ENCODE results near the gene PVR.
"Not testable (repeated sequence)": the region's sequence is repeated elsewhere in the genome, so short reads cannot be mapped to it uniquely, and the experiment has no call there.

The PVR gene

DNA sequence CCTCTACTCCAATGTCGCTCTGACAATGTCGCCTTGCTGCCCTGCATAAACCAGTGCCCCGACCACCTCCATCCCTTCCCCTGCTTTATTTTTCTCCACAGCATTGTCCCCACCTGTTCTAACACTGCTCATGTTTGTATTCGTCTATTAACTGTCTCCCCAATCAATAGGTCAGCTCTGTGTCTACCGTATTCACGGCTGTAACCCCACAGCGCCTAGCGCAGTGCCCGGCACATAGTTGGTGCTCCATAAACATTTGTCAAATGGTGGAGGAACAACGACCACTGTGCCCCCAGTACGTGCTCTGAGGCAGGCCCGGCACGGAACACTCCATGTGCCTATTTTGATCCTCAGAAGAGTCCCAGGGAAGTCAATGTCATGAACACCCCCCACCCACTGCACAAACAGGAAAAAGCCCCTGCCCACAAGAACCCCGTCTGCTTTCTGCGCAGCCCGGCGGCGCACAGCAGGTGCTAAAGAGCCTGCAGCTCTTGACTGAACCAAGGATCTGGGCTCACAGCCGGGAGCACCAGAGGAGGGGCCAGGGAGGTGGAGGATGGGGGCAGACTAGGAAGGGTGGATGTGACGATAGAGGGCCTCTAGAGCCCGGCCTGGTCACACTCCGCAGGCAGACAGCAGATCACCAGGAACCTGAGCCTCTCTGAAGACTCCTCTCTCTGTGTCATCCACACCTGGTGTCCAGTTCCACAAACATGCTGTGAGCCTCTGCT, 53.4 kb downstream of the PVR start:
- no peak for DNase-seq (ENCODE audit: extremely low read depth in 1 of 2, low read depth in 1 of 2)

DNA sequence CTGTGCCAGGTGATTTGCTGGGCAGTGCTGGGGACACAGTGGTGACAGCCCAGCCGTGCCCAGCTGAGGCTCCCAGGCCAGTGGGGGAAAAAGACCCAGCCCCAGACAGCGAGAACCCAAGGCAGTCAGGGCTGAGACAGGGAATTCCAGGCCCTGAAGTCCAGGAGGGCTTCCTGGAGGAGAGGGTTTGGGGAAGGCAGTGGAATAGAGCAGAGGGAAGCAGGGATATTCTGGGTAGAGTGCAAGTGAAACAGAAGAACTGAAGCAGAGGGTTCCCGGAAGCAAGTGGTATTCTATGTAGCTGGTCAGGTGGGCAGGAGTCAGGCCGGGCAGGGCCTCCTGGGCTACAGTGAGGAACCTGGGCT, 53.9 kb downstream of the PVR start:
- DNase-seq (ENCODE audit: extremely low read depth in 1 of 2, low read depth in 1 of 2), result no peak

DNA sequence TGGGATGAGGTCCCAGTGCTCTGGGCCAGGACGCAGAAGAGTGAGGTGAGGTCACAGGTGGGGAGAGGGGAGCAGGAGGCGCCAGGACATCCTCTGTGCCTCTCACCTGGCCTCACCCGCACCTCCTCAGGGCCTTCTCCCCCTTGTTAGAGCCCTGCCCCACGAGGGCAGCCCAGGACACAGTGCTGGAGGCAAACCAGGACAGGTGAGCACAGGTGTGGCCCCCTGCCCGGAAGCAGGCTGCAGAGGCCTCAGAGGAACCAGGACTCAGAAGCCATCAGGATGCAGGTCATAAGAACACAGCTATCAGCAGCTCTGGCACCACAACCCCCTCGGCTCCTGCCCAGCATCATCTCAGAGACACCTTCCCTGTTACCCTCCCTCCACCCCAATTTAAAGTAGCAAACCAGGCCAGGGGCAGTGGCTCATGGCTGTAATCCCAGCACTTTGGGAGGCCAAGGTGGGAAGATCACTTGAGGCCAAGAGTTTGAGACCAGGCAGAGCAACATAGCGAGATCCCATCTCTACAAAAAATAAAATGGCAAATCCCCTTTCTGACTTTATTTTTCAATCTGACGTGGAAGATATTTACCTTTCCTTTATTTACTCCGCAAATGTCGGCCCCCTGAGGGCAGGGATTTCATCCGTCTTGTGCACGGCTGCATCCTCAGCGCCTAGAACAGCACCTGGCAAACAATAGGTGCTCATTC, 54.9 kb downstream of the PVR start, which contains the start of gene CEACAM16:
CEACAM16 (plus strand) TSS at position 660 of the 710 bp plus-strand sequence. CDS start 2,306 bp downstream, outside the sequence.
- DNase-seq (ENCODE audit: extremely low read depth in 1 of 2, low read depth in 1 of 2), result no peak

DNA sequence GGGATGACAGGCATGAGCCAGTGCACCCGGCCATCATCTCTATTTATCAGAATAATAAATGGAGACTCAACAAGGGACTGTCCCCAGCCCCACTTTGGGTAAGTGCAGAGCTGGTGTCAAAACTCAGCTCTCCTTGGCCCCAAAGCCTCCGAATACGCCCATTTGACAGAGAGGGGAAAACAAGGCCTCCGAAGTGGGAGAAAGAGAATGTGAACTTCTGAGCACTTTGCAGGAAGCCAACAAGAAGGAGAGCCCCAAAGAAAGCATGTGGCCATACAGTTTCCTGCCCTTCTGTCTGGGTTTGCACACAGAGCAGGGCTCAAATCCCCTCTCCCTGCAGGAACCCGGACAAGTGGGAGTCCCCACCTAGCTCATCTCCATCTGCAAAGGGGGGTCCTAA, 56.8 kb downstream of the PVR start:
- no peak for DNase-seq (ENCODE audit: extremely low read depth in 1 of 2, low read depth in 1 of 2)

DNA sequence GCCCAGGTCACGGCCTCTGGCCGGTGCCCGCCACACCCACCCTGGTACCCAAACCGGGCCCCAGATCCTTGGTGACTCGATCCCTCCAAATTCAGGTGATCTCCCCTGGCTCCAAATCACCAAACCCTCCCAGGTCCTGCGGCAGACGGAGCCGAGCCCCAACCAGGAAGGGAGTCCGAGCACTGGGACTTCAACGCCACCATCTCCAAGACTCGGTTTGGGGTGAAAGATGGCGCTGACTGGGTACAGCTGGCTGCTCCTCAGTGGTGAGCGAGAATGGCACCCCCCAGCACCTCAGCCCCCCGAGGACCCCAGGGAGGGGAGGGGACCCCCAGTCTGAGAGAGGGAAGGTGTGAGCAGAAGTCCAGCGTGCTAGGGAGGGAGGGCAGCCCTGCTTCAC, 57.5 kb downstream of the PVR start:
- DNase-seq (ENCODE audit: extremely low read depth in 1 of 2, low read depth in 1 of 2), result no peak

DNA sequence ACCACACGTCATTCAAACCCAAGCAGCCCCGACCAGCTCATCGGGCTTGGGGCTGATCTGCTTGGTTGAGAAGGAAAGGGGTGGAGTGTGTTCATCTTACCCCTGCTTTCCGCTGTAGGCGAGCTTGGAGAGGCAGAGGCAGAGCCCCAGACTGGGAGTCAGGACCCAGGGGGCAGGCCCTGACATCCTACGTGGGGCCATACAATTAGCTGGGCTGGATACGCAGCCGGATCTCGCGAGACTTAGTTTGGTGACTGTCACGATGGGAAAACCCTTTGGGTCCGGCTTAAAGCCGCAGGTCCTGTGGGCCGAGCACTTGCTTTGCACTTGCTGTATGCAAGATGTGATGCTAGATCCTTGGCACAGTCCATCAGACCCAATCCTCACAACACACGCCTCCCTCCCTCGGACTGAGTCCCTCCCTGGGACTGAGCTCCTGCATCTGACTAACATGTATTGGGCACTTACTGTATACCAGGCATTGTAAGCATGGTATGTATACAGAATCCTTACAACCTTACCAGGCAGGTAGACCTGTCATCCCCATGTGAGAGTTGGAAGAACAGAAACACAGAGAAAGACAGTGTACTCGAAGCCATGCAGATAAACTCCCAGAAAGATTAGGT, 59.0 kb downstream of the PVR start:
- DNase-seq (ENCODE audit: extremely low read depth in 1 of 2, low read depth in 1 of 2), result no peak

DNA sequence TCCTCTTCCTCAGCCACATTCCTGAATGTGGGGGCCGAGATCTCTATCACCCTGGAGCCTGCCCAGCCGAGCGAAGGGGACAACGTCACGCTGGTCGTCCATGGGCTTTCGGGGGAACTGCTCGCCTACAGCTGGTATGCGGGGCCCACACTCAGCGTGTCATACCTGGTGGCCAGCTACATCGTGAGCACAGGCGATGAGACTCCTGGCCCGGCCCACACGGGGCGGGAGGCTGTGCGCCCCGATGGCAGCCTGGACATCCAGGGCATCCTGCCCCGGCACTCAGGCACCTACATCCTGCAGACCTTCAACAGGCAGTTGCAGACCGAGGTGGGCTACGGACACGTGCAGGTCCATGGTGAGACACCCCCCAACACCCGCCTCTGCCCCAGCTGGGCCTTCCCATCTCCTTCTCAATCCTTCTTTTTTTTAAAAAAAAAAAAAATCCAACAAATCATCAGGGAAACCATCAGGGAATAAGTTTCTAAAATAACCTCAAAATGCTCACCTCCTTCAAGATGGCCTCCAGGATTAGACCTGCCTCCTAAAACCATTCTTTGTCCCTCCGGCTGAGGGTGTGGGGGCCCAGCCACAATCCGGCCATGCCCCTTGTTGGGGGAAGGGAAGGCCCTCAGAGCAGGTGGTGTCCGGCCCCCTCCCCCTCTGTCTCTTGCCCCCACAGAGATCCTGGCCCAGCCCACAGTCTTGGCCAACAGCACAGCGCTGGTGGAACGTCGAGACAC, 59.8 kb downstream of the PVR start:
- no peak for DNase-seq (ENCODE audit: extremely low read depth in 1 of 2, low read depth in 1 of 2)

DNA sequence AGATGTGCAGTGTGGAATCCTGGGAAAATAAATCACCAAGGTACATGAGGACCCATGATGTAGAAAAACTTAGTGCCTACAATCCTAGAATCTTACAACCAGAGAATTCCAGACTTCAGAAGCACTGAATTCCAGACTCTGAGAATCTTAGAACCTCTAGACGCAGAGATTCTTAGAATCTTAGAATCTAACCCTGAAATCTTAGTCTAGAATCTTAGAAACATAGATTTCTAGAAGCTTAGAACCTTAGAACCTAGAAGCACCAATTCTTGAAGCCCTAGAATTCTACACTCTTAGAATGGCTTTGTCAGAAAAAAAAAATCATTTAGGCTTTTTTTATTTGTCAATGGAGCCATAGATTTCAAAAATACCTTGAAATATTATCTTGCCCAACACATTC, 61.3 kb downstream of the PVR start:
- no peak for DNase-seq (ENCODE audit: extremely low read depth in 1 of 2, low read depth in 1 of 2)

DNA sequence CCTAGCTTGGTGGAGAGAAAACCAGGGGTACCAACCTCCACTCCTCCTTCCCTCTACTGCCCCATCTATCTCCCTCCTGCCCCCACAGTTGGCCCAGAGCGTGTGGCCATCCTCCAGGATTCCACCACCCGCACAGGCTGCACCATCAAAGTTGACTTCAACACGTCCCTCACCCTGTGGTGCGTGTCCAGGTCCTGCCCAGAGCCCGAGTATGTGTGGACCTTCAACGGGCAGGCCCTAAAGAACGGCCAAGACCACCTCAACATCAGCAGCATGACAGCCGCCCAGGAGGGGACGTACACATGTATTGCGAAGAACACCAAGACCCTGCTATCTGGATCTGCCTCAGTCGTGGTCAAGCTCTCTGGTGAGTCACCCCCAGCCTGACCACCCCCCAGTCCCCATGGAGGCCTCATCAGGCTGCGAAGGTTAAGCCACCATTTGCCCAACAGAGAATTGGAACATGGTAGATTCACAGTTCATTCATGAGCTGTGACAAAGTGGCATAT, 61.8 kb downstream of the PVR start:
- no peak for DNase-seq (ENCODE audit: extremely low read depth in 1 of 2, low read depth in 1 of 2)

DNA sequence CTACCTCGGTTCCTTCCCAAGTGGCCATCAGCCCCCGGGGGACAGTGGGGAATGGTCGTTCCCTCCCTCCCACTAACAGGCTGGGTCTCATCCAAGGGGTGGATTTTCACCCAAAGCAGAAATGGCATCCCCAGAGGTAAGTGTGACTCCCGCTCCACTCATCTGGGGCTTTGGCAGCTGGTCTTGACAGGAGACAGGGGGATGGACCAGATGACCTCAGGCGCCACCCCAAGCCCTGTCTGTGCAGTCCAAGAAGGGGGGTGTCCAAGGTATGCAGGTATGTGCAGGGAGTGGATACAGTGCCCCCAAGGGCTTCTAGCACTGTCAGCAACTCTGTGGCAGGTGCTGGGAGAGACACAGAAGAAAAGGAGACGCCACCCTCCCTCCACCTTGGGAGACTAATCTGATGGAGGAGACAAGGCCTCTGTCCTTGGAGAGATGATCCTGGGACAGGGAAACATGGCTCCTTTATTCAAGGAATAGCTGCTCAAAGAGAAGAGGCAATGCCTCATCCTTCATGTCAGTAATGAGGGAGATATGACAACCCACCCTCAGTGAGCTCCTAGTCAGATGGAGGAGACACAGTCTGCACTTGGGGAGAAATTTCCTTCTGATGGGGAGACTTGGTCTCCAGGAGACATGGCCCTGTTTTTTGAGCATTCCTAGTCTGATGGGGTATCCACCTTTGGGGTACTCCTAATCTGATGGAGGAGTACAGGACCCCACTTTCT, 63.0 kb downstream of the PVR start:
- no peak for DNase-seq (ENCODE audit: extremely low read depth in 1 of 2, low read depth in 1 of 2)

DNA sequence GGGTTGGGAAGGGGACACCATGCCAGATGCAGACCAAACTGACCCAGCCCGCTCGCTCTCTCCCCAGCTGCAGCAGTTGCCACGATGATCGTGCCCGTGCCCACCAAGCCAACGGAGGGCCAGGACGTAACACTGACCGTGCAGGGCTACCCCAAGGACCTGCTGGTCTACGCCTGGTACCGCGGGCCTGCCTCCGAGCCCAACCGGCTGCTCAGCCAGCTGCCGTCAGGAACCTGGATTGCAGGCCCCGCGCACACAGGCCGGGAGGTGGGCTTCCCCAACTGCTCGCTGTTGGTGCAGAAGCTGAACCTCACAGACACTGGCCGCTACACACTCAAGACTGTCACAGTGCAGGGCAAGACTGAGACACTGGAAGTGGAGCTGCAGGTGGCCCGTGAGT, 64.1 kb downstream of the PVR start:
- no peak for DNase-seq (ENCODE audit: extremely low read depth in 1 of 2, low read depth in 1 of 2)

DNA sequence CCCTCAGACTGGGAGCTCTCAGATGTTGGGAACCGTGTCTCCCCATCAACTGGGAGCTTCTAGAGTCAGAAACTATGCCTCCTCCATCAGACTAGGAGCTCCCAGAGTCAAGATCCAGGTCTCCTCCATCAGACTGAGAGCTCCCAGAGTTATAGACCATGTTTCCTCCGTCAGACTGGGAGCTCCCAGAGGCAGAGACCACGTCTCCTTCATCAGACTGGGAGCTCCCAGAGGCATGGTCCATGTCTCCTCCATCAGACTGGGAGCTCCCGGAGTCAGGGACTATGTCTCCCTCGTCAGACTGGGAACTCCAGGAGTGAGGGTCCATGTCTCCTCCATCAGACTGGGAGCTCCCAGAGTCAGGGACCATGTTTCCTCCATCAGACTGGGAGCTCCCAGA, 65.2 kb downstream of the PVR start:
- no peak for DNase-seq (ENCODE audit: extremely low read depth in 1 of 2, low read depth in 1 of 2)

DNA sequence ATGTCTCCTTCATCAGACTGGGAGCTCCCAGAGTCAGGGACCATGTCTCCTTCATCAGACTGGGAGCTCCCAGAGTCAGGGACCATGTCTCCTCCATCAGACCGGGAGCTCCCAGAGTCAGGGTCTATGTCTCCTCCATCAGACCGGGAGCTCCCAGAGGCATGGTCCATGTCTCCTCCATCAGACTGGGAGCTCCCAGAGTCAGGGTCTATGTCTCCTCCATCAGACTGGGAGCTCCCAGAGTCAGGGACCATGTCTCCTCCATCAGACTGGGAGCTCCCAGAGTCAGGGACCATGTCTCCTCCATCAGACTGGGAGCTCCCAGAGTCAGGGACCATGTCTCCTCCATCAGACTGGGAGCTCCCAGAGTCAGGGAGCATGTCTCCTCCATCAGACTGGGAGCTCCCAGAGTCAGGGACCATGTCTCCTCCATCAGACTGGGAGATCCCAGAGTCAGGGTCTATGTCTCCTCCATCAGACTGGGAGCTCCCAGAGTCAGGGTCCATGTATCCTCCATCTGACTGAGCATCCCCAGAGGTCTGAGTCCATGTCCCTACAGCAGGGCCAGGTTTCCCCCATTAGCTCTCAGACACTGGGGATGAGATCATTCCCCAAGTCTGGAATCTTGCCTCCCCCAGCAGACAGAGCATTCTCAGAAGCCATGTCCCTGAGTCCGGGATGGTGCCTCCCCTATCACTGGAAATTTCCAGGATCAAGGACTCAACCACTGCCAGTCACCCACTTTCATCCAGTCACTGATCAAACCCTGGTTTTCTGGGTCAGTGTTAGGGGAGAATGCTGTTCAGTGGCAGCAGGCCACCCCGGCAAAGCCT, 65.9 kb downstream of the PVR start:
- DNase-seq (ENCODE audit: extremely low read depth in 1 of 2, low read depth in 1 of 2), result not testable (repeated sequence)

DNA sequence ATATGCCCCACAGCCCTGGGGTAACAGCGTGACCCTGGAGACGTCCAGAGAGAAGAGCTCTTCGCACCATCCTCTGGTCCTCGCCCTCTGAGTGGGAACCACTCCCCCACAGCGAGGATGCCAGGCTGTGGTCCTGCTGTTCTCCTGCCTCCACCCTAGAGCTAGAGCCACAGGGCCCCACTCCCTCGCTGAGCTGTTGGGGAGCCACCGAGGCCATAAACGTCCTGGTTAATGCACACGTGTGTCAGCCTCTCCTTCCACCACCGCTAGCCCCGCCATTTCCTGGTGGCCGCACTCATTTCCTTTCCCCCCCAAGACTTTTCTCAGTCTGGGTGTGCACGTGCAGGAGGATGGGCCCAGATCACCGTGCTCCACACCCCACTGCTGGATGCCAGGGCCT, 66.8 kb downstream of the PVR start:
- DNase-seq (ENCODE audit: extremely low read depth in 1 of 2, low read depth in 1 of 2), result no peak

DNA sequence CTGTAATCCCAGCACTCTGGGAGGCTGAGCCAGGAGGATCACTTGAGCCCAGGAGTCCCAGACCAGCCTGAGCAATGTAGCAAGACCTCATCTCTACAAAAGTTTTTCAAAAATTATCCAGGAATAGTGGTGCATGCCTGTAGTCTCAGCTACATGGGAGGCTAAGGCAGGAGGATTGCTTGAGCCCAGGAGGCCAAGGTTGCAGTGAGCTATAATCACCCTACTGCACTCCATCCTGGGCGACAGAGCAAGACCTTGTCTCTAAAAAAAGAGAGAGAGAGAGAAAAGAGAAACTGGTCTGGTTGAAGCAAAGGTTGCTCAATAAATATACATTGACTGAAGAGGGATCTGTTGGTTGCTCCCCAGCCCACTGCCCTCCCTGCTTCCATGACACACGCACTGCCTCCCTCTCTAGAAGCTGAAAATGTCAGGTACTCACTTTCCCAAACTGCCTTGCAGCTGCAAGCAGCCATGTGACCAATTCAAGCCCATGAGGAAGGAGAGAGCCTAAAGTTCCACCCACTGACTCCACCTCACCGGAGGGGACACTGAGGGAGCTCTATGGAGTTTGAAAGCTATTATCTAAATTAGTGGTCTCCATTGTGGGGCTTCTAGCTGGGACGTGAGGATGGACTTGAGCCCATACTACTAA, 69.3 kb downstream of the PVR start:
- no peak for DNase-seq (ENCODE audit: extremely low read depth in 1 of 2, low read depth in 1 of 2)

Measured in stimulated activated CD8-positive, alpha-beta memory T cell treated with anti-CD3 and anti-CD28 coated beads, Interleukin-7, amount 100 ng/mL, for 48 hours (primary cell).